NCI-H1417 treated with DMSO at 0.1 percent for 48 hours (cell line): ENCODE data around the gene RBP3.
A peak's percentile ranks its signal among the peaks of the same experiment; 100 is the strongest.
"Not testable (repeated sequence)": the region's sequence is repeated elsewhere in the genome, so short reads cannot be mapped to it uniquely, and the experiment has no call there.

Source experiments
- DNase-seq: peaks from one replicate; lab custom pipeline; 2025; lab: John Stamatoyannopoulos, UW

RBP3 gene

DNA sequence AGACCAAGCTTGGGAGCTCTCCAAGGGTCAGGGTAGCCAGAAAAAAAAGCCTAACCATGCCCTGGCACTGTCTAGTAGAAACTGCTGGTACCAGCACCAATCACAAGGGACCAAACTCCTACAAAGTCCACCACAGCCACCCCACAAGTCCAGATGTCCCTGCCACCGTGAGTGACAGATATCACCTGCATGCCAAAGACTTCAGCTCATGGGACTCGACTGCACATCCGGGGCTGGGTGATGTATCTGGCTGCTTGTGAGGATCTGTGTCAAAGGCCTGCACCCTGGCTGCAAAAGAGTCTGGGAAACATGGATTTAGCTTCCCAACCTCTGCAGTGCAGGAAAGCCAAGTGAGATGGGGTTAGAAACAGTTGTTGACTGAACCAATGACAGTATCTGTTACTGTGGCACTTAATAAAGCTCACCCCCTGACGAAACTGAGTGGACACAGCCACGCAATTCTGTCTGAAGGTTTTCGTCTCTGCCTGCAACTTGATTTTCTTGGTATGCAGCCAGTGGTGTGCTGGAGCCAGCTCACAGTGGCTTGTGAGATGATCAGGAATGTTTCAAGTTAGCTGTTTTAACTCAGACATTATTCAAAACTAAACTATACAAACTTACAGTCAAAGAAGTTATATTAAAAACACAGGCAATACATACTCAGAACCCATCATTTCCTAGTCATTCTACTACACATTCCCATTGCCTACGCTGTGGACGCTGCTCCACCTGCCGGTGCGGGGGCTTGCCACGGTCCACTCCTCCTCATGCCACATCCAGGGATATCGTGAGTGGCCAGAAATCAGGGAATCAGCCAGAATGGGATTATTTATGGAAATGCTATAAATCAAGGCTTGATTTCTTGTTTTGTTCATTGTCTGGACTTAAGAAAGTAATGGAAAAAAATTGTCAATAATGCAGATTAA is 26.7 kb downstream of the RBP3 start:
- no peak for DNase-seq

GRCh38 chr10:47376522-47377220 is 28.5 kb downstream of the RBP3 start:
- no peak for DNase-seq

DNA sequence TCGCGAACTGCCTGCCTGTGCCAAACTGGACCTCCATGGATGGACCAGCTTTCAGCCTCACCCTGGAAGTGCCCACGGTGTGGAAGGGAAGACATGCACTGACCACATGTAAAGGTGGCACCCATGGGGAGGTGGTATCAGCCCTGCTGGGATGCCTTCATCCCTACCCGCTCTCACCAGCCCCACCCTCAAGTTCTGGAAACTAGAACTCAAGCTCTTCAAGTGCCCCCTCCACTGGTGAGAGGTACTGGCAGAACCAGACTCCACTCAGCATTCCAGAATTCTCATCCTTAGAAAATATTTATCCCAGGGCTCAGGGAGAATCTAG is 30.0 kb downstream of the RBP3 start:
- no peak for DNase-seq

- DNase-seq = no peak
These were observed 30.7 kb downstream of the RBP3 start for GRCh38 chr10:47378606-47379444.

DNA sequence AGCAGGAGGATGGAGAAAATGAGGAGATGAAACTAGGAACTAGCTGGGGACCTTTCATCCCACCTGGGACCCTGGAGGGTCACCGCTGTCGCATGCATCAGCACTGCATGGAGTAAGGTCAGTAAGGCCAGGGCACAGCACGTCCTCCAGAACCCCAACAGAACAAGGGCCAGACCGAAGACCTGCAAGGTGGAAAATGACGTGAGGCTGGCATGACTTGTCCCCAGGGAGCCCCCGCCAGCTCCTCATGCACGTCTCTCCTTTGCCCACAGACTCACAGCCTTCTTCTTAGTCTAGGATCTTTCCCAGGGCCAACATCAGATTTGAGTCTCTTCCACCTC is 31.3 kb downstream of the RBP3 start:
- DNase-seq = no peak

DNA sequence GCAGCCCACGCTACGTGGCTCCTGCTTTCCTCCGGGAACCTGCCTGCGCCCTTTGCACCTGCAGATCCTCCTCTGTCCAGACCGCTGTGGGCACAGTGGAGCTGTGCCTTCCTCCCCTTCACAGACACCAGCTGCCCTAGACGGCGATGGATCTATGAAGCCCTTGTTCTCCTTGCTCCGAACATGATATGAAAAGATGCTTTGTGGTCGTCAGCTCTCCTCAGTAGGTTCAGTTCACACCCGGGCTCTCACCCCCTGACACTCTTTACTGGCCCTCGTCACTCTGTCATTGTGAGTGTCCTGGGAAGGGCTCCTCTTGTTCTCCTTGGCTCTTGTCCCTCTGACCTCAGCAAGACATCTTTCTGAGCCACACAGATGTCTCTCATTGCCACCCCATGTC is 31.7 kb downstream of the RBP3 start:
- DNase-seq = no peak

DNA sequence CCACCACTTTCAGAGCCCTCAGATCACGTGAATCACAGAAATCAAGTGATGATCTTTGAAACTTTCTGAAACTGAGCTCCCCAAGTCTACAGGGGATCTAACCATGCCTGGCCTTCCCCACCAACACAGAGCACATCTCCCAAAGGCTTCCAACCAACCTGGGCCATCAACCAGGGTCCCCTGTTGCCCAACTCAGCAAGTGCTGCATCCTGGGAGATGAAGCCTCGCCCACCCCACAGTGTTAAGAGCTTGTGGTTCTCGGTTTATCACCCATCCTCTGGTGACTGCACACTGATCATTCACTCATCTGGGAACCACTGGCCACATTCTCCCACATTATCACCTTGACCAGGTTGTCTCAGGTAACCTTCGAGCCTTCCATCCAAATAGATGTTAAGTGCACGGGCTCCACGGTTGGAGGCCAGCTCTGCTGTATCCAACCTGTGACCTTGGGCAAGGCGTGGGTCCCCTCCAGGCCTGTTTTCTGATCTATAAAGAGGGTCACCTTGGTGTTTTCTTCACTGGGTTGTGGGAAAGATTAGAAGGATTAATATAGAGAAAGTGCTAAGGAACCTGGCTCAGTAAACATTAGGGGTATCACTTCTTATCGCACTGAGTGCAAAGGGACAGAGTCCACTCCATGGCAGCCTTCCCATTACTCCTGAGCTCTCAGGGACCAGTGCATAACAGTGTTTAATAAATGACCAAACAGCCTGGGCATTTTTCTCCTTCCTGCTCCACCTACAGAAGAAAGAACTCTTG is 32.4 kb downstream of the RBP3 start:
- DNase-seq = no peak

DNA sequence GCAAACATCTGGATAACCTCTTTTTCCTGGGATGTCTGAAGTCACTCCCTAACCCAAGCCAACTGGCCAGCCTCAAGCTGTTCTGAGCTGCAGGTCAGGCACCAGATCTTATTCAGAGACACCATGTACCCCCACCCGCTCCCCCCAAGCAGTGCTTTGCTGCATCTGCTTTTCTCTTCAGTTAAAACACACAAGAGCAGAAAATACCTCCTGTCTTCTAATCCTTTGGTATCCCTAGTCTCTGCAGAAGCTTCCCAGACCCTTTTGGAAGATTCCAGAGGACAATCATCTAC is 32.9 kb downstream of the RBP3 start:
- no peak for DNase-seq

DNA sequence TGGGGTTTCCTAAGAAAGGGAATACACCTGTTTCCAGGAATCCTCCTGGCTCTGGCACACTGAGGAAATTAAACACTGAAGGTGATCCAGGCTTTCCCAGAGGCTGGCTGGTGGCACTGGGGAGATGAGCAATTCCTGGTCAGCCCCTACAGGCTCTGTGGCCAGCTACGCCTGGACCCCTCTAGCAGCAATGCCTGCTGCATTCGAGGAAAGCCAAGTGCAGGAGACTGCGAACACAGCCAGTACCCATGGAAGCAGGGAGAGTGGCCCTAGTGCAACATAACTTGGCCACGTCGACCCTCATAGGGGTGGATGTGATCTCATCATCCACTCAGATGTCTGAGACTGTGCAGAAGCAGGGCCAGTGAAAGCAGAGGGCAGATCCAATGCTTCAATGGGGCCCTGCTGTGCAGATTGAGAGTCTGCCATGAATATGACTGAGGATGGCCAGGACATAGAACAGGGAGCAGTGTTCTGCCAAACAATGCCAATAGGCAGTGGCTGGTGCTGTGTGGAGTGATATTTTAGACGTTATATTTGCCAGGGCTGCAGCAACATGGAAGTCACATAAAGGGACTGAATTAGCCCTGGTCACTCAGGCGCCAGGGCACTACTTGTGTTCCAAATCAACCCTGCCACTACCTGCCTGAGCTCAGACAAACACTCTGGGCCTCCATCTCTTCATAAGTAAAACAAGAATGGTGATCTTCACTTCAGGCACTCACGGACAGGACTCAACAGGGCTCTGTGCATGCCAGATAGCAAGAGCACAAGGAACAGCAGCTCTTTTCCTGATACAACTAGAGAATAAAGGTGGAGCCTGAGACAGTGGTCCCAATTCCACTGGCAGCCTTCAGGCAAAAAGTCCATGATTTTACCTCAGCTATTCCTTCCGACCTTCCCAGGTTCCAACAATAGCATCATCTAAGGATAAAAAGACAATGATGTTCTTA is 33.5 kb downstream of the RBP3 start:
- no peak for DNase-seq

- peak; percentile 16 for DNase-seq
These were observed 35.3 kb downstream of the RBP3 start for GRCh38 chr10:47383261-47384147.

GRCh38 chr10:47384148-47384921 is 36.2 kb downstream of the RBP3 start, which contains the start of gene ZNF488:
ZNF488 (minus strand) TSS chr10:47384293; CDS start chr10:47368829, 15,464 bp downstream.
- peak; percentile 10 for DNase-seq

DNA sequence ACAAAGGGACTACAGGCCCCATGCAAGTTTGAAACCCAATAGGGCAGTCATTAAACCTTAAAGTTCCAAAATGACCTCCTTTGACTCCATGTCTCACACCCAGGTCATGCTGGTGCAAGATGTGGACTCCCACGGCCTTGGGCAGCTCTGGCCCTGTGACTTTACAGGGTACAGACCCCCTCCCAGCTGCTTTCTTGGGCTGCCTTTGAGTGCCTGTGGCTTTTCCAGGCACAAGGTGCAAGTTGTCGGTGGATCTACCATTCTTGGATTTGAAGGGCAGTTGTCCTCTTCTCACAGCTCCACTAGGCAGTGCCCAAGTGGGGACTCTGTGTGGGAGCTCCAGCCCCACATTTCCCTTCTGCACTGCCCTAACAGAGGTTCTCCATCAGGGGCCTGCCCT is 37.9 kb downstream of the RBP3 start:
- not testable (repeated sequence) for DNase-seq

DNA sequence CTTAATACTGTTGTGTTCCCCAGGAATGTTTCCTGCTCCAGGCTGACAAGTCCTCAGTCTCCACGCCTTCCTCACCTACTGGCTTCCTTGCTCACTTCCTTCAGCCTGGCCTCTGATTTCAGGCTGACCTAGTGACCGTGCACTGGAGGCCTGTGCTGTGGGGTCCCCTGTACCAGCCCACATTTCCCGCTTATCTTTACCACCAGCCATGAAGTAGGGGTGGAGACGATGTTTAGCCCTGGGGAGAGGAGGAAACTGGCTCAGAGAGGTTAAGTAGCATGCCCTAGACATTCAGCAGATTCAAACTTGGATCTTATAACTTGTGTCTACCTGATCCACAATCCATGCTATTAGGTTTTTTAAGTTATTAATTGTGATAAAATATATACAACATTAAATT is 40.7 kb downstream of the RBP3 start:
- DNase-seq = no peak

DNA sequence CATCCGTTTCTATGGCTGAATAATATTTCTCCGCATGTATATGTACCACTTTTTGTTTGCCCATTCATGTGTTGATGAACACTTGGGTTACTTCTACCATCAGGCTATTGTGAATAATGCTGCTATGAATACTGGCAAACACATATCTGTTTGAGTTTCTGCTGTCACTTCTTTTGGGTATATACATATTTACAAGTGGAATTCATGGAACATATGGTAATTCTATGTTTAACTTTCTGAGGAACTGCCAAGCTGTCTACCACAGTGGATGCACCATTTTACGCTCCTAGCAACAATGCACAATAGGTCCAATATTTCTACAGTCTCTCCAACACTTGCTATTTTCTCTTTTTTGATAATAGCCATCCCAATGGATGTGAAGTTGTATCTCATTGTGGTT is 41.5 kb downstream of the RBP3 start:
- DNase-seq = no peak

DNA sequence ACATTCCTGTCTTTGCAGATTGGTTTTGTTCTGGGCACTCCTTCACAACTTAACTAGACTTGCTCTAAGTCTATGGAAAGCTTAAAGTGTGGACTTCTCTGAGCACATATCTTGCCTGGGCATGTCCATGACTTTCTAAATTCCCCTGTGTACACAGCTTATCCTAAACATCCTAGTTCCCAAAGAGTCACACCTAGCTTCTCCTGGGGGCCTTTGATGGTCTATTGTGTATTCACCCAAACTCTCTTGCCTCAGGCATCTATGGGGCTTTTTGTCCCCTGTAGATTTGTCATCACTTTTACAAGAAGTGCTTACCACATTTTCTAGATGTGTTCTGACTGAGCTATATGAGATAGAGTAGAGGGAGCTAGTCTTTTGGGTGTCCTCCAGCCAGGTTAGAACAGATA is 48.2 kb downstream of the RBP3 start:
- no peak for DNase-seq

DNA sequence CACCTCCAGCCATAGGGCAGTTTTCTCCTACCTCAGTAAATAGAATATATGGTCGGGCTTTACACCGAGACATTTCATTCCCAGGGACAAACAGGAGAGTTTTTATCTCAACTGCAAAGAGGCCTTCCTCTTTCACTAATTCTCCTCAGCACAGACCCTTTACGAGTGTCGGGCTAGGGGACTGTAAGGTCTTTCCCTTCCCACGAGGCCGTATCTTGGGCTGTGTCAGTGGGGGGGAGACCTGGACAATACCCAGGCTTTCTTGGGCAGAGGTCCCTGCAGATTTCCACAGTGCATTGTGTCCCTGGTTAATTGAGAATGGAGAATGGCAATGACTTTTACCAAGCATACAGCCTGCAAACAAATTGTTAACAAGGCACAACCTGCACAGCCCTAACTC is 49.1 kb downstream of the RBP3 start:
- DNase-seq = no peak

DNA sequence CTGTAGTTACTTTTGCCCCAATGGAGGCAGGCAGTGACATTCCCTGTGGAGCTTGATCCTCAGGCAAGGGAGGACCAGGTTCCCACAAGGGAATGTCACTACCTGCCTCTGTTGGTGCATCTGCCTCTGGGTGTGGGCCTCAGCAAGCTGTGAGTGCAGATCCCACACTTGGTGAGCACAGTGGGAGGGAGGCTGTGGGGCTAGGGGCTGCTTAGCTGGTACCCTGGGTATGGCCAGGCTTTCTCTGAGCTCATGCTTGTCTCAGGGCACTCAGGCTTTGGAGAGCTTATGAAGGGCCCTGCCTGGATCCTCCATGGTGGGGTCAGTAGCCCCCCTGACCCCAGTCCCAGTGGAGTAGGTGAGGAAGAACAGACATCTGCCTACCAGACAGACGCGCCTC is 52.1 kb downstream of the RBP3 start:
- no peak for DNase-seq

GRCh38 chr10:47400786-47401185 is 52.6 kb downstream of the RBP3 start:
- DNase-seq = no peak

DNA sequence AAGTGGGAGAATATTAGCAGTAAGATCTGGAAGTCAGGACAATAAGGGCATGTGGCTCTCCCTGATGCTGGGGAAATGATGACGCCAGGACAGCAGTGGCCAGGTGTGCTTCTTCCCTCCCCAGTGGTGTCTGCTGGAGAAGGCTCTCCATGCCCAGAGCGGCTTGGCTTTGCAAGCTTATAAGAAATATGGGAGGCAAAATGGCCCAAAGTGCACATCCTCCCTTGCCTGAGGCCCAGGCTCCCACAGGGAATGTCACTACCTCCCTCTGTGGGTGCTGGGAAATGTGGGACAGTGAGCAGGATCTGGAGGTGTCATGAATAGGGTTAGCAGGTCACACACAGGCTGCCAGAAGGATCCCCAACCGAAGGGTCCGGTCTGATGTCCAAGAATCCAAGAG is 53.0 kb downstream of the RBP3 start:
- DNase-seq = no peak
